DMS153 treated with DMSO at 0.1 percent for 48 hours (cell line): ENCODE results near the gene BICC1.

ENCODE experiments used
- DNase-seq: peaks from one replicate; lab custom pipeline; 2025; ENCODE audit not compliant: unreplicated experiment; lab: John Stamatoyannopoulos, UW

Gene BICC1

GRCh38 chr10:58742141-58742540 lies 229.5 kb downstream of the BICC1 start:
- DNase-seq = no peak

GRCh38 chr10:58743466-58744115 lies 230.9 kb downstream of the BICC1 start:
- DNase-seq = no peak

GRCh38 chr10:58746474-58747185 lies 234.0 kb downstream of the BICC1 start:
- DNase-seq = no peak

GRCh38 chr10:58747687-58748086 lies 235.0 kb downstream of the BICC1 start:
- DNase-seq = no peak

- no peak for DNase-seq
Measured at GRCh38 chr10:58752665-58753064, 240.0 kb downstream of the BICC1 start.

GRCh38 chr10:58753425-58753824 lies 240.8 kb downstream of the BICC1 start:
- no peak for DNase-seq

- no peak for DNase-seq
Measured at GRCh38 chr10:58754469-58755339, 242.0 kb downstream of the BICC1 start.

- DNase-seq = no peak
Measured at GRCh38 chr10:58755340-58755610, 242.6 kb downstream of the BICC1 start.

- no peak for DNase-seq
Measured at GRCh38 chr10:58755677-58756076, 243.0 kb downstream of the BICC1 start.

- no peak for DNase-seq
Measured at GRCh38 chr10:58756130-58756719, 243.6 kb downstream of the BICC1 start.

GRCh38 chr10:58757352-58758065 lies 244.8 kb downstream of the BICC1 start:
- DNase-seq = no peak

GRCh38 chr10:58758321-58758720 lies 245.6 kb downstream of the BICC1 start:
- DNase-seq = no peak

- no peak for DNase-seq
Measured at GRCh38 chr10:58764087-58764747, 251.5 kb downstream of the BICC1 start.

GRCh38 chr10:58765910-58766309 lies 253.2 kb downstream of the BICC1 start:
- no peak for DNase-seq

- DNase-seq = no peak
Measured at GRCh38 chr10:58767652-58768051, 255.0 kb downstream of the BICC1 start.

- DNase-seq = no peak
Measured at GRCh38 chr10:58771863-58772262, 259.2 kb downstream of the BICC1 start.

GRCh38 chr10:58772758-58773157 lies 260.1 kb downstream of the BICC1 start:
- DNase-seq = no peak

- no peak for DNase-seq
Measured at GRCh38 chr10:58773341-58773740, 260.7 kb downstream of the BICC1 start.

- DNase-seq = no peak
Measured at GRCh38 chr10:58773944-58774343, 261.3 kb downstream of the BICC1 start.

- DNase-seq = no peak
Measured at GRCh38 chr10:58775960-58776567, 263.4 kb downstream of the BICC1 start.
